Activated T-helper 1 cell treated with anti-CD3 and anti-CD28 coated beads, Interleukin-2, amount 50 U/mL, for 16 hours (primary cell): ENCODE results near the gene ZNRF4.
"Not testable (repeated sequence)": the region's sequence is repeated elsewhere in the genome, so short reads cannot be mapped to it uniquely, and the experiment has no call there.

Experiments used
- DNase-seq, 2 donors: peaks; one replicate each; pipeline ENCODE4 v3.0.0-alpha.2; 2020; ENCODE audit warnings: low read depth in 1 of 2, low spot score in 1 of 2

The ZNRF4 gene, protein sequence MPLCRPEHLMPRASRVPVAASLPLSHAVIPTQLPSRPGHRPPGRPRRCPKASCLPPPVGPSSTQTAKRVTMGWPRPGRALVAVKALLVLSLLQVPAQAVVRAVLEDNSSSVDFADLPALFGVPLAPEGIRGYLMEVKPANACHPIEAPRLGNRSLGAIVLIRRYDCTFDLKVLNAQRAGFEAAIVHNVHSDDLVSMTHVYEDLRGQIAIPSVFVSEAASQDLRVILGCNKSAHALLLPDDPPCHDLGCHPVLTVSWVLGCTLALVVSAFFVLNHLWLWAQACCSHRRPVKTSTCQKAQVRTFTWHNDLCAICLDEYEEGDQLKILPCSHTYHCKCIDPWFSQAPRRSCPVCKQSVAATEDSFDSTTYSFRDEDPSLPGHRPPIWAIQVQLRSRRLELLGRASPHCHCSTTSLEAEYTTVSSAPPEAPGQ

DNA sequence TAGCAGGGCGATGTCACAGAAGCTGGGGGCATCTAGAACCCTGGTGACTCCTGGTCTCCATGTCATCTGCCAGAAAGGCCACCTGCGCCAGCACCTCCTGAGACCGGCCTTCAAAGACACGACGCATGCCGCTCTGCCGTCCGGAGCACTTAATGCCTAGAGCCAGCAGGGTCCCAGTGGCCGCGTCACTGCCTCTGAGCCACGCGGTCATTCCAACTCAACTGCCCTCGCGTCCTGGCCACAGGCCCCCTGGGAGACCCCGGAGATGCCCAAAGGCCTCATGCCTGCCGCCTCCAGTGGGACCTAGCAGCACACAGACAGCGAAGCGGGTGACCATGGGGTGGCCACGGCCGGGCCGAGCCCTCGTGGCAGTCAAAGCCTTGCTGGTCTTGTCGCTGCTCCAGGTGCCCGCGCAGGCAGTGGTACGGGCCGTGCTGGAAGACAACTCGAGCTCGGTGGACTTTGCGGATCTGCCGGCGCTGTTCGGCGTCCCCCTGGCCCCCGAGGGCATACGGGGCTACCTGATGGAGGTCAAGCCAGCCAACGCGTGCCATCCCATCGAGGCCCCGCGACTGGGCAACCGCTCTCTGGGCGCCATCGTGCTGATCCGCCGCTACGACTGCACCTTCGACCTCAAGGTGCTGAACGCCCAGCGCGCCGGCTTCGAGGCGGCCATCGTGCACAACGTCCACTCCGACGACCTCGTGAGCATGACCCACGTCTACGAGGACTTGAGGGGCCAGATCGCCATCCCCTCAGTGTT is at the start of gene ZNRF4:
Gene ZNRF4, plus strand, starts transcription at position 51 of the 763 bp plus-strand sequence. Its CDS starts 75 bp downstream, at position 126.
- no peak for DNase-seq

DNA sequence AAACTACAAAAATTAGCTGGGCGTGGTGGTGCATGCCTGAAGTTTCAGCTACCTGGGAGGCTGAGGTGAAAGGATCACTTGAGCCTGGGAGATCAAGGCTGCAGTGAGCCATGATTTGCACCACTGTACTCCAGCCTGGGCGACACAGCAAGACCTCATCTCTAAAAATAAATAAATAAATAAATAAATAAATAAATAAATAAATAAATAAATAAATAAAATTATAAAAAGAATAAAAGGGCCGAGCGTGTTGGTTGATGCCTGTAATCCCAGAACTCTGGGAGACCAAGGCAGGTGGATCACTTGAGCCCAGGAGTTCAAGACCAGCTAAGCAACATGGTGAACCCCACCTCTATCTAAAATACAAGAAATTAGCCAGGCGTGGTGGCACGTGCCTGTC is 49.0 kb upstream of the ZNRF4 start:
- not testable (repeated sequence) for DNase-seq

DNA sequence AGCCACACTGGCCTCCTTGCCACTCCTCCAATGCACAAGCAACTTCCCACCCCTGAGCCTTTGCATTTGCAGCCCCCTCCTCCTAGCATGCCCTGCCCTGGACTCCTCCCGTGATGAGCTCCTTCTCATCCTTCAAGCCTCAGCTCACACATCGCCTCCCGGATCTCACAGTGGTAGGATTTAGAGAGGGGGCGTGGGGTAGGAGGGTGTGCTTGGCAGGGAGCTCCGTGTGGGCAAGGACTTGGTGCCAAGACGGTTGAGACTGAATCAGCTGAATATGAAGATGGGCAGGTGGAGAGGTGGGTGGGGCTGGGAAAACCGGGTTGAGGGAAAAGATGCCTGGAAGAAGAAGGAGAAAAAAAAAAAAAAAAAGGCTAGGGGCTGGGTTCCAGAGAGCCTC is 48.4 kb upstream of the ZNRF4 start:
- no peak for DNase-seq

DNA sequence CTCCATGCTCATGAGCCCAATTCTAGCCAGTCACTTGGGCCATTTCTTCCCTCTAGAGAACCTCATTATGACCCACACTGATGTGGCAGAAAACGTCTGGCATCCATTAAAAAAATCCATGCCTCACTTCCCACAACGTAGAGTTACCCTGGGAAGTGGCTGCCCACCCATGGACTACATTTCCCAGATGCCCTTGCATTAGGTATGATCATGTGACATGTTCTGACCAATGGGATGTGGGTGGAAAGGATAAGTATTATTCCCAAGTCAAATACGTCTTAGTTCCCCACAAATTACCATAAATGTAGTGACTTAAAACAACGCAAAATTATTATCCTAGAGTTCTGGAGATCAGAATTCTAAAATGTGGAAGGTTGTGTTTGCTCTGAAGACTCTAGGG is 47.9 kb upstream of the ZNRF4 start:
- no peak for DNase-seq

DNA sequence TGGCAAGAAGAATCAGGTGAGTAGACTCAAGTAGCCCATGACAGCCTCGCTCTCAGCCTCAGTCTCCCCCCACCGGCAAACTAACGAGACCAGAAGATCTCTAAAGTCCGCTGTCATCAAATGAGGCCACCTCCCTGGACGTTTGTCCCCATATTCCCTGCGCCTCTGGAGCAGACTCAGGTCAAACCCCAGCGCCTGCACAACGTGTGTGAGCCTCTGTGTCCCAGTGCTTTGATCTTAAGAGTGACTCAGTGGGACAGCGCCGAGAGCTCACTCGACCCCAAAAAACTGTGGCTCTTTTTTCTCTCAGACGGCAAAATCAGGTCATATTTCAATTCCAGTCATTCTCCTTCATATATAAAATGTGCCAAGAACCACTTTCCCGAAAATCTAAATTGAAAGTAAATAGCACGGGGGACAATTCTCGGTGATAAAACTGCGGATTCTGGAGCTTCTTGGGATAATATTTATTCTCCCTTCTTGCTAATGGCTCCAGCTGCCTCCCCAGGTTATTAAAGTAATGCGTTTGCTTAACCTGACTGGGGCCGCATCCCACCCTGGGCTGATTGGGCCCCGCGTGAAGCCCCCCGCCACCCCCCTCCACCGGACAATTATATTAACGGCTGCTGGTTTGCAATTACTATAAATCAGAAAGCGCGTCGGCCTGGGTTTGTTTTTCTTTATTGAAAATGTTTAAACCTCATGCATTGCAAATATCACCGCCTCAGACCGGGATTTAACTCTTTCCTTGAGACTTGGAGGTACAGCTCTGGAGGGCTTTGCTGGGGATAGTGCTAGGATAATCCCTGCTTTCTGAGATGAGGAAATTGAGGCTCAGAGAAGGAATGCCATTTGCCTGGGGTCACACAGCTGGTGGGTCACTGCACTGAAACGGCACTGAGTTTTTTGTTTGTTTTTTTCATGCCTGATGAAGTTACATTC is 37.5 kb upstream of the ZNRF4 start:
- DNase-seq, result no peak

DNA sequence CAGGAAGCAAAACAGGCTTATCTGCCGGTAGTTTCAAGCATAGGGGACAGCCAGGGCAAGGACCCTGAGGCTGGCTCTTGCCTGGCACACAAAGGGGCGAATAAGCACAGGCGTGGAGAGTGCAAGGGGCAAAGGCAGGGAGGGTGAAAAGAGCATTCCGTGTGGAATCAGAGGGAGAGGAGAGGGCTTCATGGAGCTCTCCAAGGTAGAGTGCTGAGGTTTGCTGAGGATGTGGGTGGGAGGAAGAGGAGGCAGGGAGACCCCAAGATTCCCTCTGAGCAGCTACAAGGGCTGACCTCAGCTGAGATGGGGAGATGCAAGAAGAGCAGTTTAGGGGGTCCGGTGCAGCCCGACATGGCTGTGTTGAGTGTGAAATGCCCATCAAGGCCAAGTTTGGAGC is 36.5 kb upstream of the ZNRF4 start:
- DNase-seq, result no peak

DNA sequence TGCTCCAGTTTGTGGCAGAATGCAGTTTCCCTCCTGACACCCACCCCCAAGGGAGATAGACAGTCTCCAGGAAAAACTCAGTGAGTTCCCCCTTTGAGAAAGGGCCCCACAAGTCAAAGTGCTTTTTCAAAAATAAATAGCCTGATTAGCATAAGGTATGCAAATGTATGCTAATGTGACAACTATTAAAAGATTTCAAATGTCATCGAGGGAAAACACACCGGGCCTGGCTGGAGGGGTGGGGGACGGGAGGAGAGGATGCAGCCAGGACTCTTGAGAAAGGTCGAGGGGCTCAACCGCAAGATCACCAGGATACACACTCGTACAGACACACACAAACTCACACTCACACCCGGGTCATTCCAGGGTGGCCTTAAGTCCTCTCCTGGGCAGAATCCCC is 34.3 kb upstream of the ZNRF4 start:
- DNase-seq, result no peak

DNA sequence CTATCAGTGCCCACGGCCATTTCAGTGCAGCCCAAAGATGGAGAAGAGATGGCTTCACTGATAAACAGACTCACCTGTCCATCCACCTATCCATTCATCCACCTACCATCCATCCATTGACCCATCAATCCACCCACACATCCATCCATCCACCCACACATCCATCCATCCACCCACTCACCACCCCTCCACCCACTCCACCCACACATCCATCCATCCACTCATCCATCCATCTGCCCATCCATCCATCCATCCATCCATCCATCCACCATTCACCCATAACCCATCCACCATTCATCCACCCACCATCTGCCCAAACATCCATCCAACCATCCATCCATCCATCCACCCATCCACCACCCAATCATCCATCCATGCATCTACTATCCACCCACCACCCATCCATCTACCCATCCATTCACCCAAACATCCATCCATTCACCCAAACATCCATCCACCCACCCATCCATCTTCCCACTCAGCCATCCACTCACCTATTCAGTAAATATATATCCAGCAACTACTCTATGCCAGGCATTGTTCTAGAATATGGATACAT is 31.6 kb upstream of the ZNRF4 start:
- DNase-seq, result no peak

DNA sequence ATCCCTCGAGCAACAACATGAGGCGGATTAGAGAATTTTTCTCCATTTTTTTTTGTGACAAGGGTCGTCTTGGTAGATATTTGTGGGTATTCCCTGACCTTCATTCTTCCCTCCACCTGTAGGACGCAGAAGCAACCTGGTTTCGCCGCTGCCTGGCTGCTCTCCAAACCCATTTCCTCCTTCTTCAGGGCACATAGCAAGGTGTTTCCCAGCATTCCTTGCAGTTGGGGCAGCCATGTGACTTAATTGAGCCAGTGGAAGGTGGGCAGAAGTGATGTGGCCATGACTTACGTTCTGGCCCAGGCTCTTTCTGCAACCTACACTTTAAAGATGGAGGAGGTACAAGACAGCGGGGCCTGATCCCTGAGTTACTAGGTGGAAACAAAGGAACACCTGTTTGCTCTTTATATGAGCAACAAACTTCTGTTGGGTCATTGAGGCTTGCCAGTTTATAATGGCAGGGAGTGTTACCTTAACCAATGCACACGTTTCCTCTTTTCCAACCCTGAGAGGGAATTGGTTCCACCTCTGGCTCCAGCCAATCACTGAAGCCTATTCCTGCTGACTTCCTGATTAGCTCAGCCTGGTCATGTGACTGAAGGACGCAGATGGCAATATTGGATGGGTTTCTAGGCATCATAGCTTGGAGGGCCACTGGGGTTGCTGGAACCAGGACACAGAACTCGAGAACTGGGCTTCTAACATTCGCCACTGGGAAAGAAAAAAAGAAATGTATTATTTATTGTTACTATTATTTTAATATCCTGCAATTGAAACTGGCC is 30.8 kb upstream of the ZNRF4 start:
- DNase-seq, result no peak

DNA sequence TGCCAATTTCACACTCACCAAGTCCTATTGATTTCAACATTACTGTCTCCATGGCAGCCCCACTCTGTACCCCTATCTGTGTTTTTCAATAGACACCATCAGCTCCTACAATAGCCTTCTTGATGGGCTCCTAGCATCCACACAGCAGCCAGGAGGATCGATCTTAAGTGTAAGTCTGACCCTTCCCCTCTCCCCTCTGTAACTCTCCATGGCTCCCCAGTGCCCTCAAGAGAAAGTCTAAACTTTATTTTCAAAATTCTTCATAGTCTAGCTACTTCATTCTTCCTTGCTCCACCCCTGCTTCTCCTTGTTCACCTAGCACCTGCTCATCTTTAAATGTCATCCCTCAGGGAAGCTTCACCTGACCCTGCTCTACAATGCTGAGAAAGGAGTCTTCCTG is 30.0 kb upstream of the ZNRF4 start:
- DNase-seq, result no peak

DNA sequence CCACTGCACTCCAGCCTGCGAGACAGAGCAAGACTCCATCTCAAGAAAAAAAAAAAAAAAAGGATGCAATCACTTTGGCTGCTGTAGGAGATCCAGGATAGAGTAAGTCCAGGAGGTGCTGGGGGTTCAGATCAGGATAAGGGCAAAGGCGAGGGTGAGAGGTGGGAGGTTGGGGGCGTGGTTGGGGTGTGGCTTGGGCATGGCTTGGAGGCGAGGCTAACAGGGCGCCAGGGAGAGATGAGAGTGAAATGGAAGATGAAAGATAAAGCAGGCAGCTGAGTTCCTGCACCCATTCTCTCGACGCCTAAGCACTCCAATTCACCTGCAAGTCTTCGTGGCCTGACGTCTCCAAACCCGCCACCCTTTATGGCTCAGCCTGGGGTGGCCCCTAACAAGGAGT is 25.0 kb upstream of the ZNRF4 start:
- no peak for DNase-seq

DNA sequence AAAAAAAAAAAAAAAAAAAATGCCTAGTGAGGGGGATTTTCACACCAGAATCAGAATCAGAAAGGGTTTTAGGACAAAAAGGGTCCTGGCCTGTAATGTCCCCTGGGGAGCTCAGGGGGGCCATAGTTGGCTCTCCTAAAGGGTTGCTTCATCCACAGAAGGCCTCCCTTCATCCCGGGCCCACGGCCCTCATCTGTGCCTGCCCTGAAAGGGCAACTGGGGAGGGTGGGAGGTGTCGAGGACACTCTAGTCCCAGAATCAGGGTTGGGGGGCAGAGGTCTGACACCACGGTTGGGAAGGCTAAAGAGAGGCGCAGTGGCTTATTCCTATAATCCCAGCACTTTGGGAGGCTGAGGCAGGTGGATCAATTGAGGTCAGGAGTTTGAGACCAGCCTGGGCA is 22.5 kb upstream of the ZNRF4 start:
- DNase-seq, result no peak

DNA sequence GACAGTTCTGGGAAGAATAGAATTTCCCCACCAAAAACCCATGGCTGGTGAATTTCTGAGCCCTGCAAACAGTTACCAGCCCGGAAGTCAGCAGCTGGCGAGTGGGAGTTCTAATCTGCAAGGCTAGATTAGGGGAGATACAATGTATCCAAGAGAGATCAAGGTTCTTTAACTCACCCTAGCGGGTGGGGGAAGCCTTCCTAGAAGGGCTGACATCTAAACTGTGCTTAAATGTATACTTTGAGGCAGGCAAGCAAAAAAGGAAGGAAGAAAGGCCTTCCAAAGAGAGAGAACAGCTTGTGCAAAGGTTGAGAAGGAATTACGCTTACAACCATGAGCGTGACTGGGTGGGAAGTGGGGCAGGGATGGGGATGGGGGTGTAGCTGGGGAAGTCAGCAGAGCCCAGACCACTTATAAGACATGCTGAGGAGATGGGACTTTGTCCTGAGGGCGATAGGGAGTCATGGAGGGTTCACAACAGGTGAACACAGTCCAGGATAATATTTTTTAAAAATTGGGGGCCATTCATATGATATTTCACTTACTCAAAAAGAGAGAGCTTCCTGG is 20.8 kb upstream of the ZNRF4 start:
- no peak for DNase-seq

DNA sequence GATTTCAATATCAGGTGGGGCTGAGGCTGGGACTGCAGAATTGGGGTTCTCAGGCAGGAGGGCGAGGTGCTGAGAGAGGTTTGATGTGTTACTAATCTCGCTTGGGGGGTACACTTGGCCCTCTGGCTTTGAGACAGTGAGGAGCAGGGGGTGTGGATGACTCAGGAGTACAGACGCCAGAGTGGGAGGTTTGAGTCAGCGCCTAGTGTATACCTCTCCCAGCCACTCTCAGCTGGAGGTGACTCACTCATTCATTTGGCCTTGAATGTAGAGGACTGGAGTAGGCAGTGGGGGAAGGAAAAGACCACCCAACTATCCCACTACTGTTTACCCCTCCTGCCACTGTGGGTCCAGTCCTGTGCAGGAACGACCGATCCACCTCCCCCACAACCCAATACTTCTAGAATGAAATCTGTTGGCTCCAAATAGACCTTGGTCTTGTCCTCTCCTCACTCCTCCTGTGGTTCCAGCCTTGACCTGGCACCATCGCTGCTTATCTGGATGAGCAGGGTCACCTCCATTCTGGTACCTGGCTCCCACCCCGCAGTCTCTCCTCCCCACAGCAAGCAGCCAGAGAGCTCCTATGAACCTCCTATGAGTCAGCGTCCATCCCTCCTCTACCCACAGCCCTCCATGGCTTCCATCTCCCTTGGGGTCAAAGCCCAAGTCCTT is 20.1 kb upstream of the ZNRF4 start:
- no peak for DNase-seq

DNA sequence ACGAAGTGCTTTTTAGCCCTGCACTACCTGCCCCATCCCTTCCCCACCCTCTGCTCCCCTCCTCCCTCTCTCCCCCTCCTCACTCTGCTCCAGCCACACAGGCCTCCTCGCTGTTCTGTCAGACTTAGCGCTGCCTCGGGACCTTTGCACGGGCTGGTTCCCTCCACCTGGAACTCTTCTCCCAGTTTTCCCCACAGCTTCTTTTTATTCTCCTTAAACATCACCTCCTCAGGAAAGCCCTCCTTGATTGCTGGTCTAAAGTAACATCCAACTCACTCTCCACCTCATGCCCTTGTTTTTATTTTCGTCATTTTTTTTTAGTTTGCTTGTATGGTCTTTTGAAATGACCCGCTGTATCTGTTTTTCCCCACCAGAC is 19.6 kb upstream of the ZNRF4 start:
- no peak for DNase-seq

DNA sequence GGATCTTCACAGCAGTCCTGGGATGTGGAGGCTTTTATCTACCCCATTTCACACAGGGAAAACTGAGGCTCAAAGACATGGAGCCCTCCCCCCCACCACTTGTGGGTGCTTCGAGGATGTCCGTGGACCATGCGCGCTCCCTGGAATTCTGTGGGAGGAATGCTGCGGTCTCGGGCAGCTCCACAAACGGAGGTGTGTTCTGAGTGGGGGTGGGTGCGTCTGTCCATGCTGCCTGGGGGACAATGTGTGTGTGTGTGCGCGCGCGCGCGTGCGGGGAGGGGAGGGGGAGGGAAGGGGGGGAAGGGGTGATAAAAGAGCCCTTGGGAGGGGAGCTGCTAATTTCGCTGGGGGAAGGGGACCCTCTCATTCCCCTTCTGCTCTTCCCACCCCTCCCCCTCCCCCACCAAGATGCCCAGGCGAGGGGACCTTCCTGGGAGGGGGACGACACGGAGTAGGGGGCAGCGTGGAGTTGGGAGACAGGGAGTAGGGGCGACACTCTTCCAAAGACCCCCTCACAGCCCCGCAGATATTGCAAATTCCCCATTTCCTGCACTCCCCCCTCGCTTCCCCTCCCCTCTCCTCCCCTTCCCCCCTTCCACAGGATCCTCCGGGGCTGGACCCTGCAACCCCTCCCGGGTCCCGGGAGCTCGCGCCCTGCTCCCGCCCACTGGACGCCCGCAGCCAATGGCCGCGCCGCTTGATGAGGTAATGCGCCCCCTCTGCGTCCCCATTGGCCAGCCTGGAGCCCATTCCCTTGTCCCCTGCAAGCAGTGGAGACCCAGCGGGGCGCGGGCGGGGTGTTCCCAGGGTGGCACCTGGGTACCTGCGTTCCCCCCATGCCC is 18.9 kb upstream of the ZNRF4 start:
- DNase-seq, result no peak

DNA sequence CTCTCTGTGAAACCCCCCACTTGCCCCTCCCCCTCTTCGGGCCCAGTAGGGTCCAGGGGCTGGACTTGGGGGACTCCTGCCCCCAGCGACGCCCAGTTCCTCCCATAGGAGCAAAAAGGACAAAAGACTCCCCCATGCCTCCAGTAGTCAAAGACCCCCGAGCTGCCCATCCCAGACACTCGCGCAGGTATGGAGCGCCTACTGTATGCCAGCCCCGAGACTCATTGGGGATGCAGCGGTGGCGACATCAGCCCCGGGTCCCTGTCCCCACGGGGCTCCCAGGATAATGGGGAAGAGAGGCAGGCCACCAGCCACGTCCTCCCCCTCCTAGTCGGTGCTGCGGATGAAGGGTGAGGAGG is 18.3 kb upstream of the ZNRF4 start:
- DNase-seq, result no peak

DNA sequence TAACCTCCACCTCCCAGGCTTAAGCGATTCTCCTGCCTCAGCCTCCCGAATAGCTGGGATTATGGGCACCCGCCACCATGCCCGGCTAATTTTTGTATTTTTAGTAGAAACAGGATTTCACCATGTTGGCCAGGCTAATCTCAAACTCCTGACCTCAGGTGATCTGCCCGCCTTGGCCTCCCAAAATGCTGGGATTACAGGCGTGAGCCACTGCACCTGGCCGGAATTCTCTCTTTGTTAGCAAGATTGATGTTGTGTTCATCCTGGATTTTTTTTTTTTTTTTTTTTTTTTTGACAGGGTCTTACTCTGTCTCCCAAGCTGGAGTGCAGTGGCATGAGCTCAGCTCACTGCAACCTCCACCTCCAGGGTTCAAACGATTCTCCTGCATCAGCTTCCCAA is 16.5 kb upstream of the ZNRF4 start:
- DNase-seq, result not testable (repeated sequence)

DNA sequence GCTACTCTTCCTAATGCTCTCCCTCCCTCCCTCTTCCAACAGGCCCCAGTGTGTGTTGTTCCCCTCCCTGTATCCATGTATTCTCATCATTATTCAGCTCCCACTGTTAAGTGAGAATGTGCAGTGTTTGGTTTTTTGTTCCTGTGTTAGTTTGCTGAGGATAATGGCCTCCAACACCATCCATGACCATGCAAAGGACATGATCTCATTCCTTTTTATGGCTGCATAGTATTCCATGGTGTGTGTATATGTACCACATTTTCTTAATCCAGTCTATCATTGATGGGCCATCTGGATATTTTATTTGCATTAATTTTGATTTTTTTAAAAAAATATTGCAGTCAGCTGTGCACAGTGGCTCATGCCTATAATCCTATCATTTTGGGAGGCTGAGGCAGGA is 15.8 kb upstream of the ZNRF4 start:
- no peak for DNase-seq
